Left ventricle myocardium inferior (tissue), 1 donor: Measurements from ENCODE around the gene NTRK3. TPM values are rescaled to one million over a fixed set of nuclear protein-coding genes. Genes with fewer than 3 reads are reported as not detected.
A peak's percentile ranks its signal among the peaks of the same experiment; 100 is the strongest.

Source experiments
- DNase-seq: peaks from one replicate; pipeline ENCODE4 v3.0.0-alpha.2; 2020
- H3K27ac ChIP-seq: fragments of 200-600 bp; replicated peaks from 2 replicates; pipeline ENCODE4 v1.8.0; 2021
- H3K27me3 ChIP-seq: fragments of 200-600 bp; 2 replicates; pipeline ENCODE4 v1.8.0; 2021; ENCODE audit warnings: low read depth
- H3K36me3 ChIP-seq: fragments of 200-600 bp; 2 replicates; pipeline ENCODE4 v1.8.0; 2021
- H3K4me1 ChIP-seq: fragments of 200-600 bp; 2 replicates; pipeline ENCODE4 v1.8.0; 2021
- H3K4me3 ChIP-seq: fragments of 200-600 bp; 2 replicates; pipeline ENCODE4 v1.8.0; 2021; ENCODE audit warnings: mild to moderate bottlenecking, moderate library complexity
- H3K9me3 ChIP-seq: fragments of 200-600 bp; replicated peaks from 2 replicates; pipeline ENCODE4 v1.8.0; 2021
- CTCF ChIP-seq: fragments of 200-600 bp; IDR thresholded peaks from 2 replicates; pipeline ENCODE4 v1.8.0; 2021; ENCODE audit warnings: antibody characterized with exemption, mild to moderate bottlenecking, borderline replicate concordance
- intact Hi-C: fragments of 100-400 bp; cut with micrococcal nuclease; formaldehyde crosslinking; loops from one replicate; pipeline ENCODE4 v1.11.0; 2022
- total RNA-seq: library from RNA; stranded (reverse); fragmentation: NEBNext Ultra II Directional; extraction: Animal tissue kit (Norgen Biotek cat#: 25700); gene quantifications from one replicate; pipeline ENCODE4 v1.2.1, GENCODE V29; 2021
- donor health status: DM: no; HTN: yes; CAD: no; lungs with severe emphysema.

The NTRK3 gene
- total RNA-seq, 1 donor from 2014 or later: 1.6 TPM

DNA sequence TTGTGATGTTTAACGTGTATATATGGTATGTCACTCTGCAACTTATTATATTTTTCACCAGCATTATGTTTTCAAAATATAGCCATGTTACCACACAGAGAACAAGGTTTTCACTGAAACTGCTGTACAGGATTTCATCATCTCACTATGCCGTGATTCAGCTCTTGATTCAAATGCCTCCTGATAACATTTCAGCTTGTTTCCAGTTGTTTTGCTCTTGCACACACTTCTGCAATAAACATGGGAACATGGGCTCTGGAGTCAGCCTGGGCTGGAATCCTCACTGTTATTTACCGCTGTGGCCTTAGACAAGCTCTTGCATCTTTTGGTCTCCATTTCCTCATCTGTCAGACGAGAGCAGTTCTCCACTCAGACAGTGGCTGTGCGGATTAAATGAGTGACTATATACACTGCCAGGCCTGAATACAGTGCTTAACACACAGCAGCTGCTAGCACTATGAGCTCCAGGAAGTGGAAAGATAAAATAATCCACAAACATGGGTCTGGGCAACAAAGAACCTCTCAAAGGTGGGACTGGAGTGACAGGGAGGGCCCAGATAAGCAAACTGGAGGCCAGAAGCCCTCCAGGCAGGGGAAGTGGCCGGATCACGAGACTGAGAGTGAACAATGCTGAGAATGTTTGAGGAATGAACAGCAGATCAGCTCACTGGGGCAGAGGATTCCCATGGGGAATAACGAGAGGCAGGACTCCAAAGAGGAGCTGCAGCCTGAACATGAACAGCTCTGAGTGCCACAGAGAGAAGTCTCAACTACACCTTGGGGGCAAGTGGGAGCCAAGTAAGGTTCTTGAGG is 17.7 kb downstream of the NTRK3 start:
- Histone ChIP-seq H3K36me3 (no peaks in the 10 kb centered on the region), H3K4me3 (no peak overlapping the region), H3K4me1 (no peaks in the 10 kb centered on the region), H3K9me3 (no peaks in the 10 kb centered on the region), H3K27me3 (peaks cover 5% of the 10 kb centered on the region), H3K27ac (peak overlapping the region; percentile 36)
- DNase-seq: no peak
- intact Hi-C loops: no loop called here
- TF ChIP-seq CTCF: no peak

DNA sequence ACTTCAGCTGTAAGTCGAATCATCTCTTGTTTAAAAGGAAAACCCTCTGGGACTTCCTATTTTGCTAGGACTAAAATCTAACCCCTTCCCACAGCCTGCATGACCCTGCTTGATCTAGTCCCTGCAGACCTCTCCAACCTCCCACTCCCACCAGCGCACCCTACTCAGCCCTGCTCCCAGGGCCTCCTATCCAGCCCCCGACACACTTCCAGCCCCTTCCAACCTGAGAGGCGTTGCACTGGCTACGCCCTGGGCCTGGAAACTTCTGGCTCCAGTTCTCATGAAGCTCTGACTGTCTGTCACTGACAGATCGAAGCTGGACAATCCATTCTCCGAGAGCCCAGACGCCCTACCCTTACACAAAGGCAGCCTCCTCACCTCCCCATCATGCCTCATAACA is 21.8 kb downstream of the NTRK3 start:
- Histone ChIP-seq H3K36me3 (no peaks in the 10 kb centered on the region), H3K27me3 (peaks cover 22% of the 10 kb centered on the region), H3K4me3 (no peak overlapping the region), H3K27ac (no peak overlapping the region), H3K9me3 (no peaks in the 10 kb centered on the region), H3K4me1 (no peaks in the 10 kb centered on the region)
- intact Hi-C loops: no loop called here
- DNase-seq: no peak
- no peak for TF ChIP-seq CTCF

DNA sequence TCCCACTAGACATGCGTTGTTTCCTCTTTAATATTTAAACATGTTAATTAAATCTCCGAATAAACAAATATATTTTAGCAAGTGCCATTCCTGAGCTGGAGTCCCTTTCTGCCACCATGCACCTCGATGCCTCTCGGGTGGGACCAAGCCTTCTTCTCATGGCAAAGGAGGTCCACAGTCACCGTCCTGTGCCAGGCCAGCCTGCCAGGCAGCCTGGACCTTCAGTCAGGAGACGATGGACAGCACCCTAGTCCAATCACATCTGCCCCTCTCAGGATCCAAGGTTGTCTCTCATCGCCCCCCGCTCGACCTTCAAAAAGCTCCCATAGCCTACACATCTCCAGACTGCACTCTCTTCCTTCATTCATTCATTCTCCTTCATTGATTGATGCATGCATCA is 22.6 kb downstream of the NTRK3 start:
- DNase-seq: no peak
- Histone ChIP-seq H3K27me3 (peaks cover 29% of the 10 kb centered on the region), H3K36me3 (no peaks in the 10 kb centered on the region), H3K9me3 (no peaks in the 10 kb centered on the region), H3K27ac (no peak overlapping the region), H3K4me1 (no peaks in the 10 kb centered on the region), H3K4me3 (no peak overlapping the region)
- intact Hi-C loops: no loop called here
- TF ChIP-seq CTCF: no peak

DNA sequence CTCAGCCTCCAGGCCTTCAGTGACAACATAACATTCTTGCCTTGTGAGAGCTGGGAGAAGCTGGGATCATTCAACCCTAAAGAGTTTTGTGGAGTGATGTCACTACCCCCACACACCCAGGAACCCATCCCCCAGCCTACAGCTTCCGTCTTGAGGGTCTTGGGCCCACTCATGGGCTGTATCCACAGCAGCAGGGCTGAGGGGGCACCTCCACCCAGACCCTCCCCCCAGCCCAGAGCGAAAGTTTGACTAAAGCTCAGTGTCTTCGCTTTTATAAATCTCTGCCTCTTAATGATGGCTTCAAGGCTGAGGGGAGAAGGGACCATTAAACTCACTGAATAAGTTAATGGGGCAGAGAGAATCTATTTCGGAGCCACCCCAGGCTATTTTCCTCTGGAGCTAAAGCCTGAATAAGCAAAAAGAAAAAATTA is 23.8 kb downstream of the NTRK3 start:
- Histone ChIP-seq H3K4me1 (no peaks in the 10 kb centered on the region), H3K27me3 (peaks cover 38% of the 10 kb centered on the region)
- intact Hi-C loops: no loop called here

DNA sequence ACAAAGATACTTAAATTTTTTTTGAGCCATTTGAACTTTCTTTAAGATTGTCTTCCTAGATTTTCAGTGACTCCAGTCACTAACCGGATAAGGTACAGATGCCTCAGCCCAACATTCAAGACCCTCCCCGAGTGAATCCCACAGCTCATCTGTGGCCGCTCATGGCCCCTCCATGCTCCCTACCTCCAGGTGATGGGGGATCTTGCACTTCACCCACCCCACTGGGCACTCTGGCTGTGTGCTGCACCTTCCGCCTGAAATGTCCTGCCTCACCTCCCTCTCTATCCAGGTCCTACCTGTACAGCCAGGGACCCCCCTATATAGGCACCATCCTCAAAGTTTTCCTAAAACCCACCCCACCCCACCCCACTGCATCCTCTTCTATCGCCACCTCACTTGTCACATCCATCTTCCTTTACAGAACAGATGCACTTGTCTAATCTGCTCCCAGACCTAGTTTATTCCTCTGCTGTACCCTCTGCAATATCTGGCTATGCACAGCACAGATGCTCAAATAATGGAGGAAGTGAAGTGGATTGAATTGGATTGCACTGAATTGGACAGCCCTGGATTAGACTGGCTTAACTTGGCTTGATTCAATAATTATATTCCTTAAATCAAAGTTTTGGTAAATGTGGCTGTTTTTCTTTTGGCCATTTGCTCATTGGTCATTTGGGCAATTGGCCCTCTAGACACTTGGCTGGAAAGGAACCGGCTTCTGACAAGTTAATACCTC is 24.5 kb downstream of the NTRK3 start:
- H3K4me3 ChIP-seq: no peak overlapping the region
- no peak for DNase-seq
- no peaks in the 10 kb centered on the region for H3K36me3 ChIP-seq
- H3K4me1 ChIP-seq: no peaks in the 10 kb centered on the region
- H3K27me3 ChIP-seq: peaks cover 43% of the 10 kb centered on the region
- intact Hi-C loops: no loop called here
- H3K27ac ChIP-seq: no peak overlapping the region
- no peak for TF ChIP-seq CTCF
- no peaks in the 10 kb centered on the region for H3K9me3 ChIP-seq

More for the DNA sequence above, 23.8 kb downstream of the NTRK3 start:
- no peak overlapping the region for H3K4me3 ChIP-seq
- no peak for TF ChIP-seq CTCF
- H3K36me3 ChIP-seq: no peaks in the 10 kb centered on the region
- DNase-seq: no peak
- no peak overlapping the region for H3K27ac ChIP-seq
- H3K9me3 ChIP-seq: no peaks in the 10 kb centered on the region
